Measurements from ENCODE around the gene PRKAG1.
A peak's percentile ranks its signal among the peaks of the same experiment; 100 is the strongest.

Gene PRKAG1

GRCh38 chr12:48972213-48972951 lies 46.2 kb downstream of the PRKAG1 start:
- Histone ChIP-seq H2AFZ (ENCODE audit: low read length) (no peak overlapping the region), H3K27ac (ENCODE audit: low read length) (no peak overlapping the region), H3K9me3 (replicated peaks; ENCODE audit: insufficient read depth, low read length) (no peaks in the 10 kb centered on the region), H3F3A (ENCODE audit: insufficient read depth, low read length) (no peaks in the 10 kb centered on the region), H3K4me3 (ENCODE audit: low read length) (no peak overlapping the region), H3K4me2 (ENCODE audit: low read depth, low read length) (peak overlapping the region; percentile 82; the same call in 1 of the 2 replicates), H3K4me1 (ENCODE audit: low read length) (peaks cover 6% of the 10 kb centered on the region), H3K36me3 (replicated peaks; ENCODE audit: insufficient read depth, low read length) (no peaks in the 10 kb centered on the region), H3K9me2 (replicated peaks; ENCODE audit: insufficient read depth, low read length) (no peaks in the 10 kb centered on the region), H3K27me3 (replicated peaks; ENCODE audit: insufficient read depth, low read length) (peaks cover 70% of the 10 kb centered on the region), H4K20me1 (ENCODE audit: insufficient read depth, low read length) (no peaks in the 10 kb centered on the region), H3K79me2 (ENCODE audit: low read length) (no peaks in the 10 kb centered on the region), H3K9ac (ENCODE audit: low read length) (no peak overlapping the region)
- TF ChIP-seq CTCF (IDR thresholded peaks at IDR 0.05; ENCODE audit: low read length), result no peak
- no peak for TF ChIP-seq EZH2phosphoT487 (IDR thresholded peaks at IDR 0.05; ENCODE audit: low read length)
- TF ChIP-seq EZH2 (optimal IDR thresholded peaks at IDR 0.05; ENCODE audit: low read depth, low read length), result no peak
- DNase-seq, result no peak

GRCh38 chr12:48970702-48971334 lies 47.8 kb downstream of the PRKAG1 start:
- Histone ChIP-seq H2AFZ (ENCODE audit: low read length) (no peak overlapping the region), H3K27ac (ENCODE audit: low read length) (no peak overlapping the region), H3K79me2 (ENCODE audit: low read length) (no peaks in the 10 kb centered on the region), H3F3A (ENCODE audit: insufficient read depth, low read length) (no peaks in the 10 kb centered on the region), H3K4me2 (ENCODE audit: low read depth, low read length) (peak overlapping the region; percentile 82; the same call in 1 of the 2 replicates), H3K9me3 (replicated peaks; ENCODE audit: insufficient read depth, low read length) (no peaks in the 10 kb centered on the region), H4K20me1 (ENCODE audit: insufficient read depth, low read length) (no peaks in the 10 kb centered on the region), H3K9ac (ENCODE audit: low read length) (no peak overlapping the region), H3K4me1 (ENCODE audit: low read length) (peaks cover 15% of the 10 kb centered on the region), H3K27me3 (replicated peaks; ENCODE audit: insufficient read depth, low read length) (peaks cover 58% of the 10 kb centered on the region), H3K4me3 (ENCODE audit: low read length) (peak overlapping the region; percentile 46; the same call in 1 of the 2 replicates), H3K36me3 (replicated peaks; ENCODE audit: insufficient read depth, low read length) (no peaks in the 10 kb centered on the region), H3K9me2 (replicated peaks; ENCODE audit: insufficient read depth, low read length) (no peaks in the 10 kb centered on the region)
- TF ChIP-seq EZH2phosphoT487 (IDR thresholded peaks at IDR 0.05; ENCODE audit: low read length), result no peak
- no peak for TF ChIP-seq EZH2 (optimal IDR thresholded peaks at IDR 0.05; ENCODE audit: low read depth, low read length)
- no peak for TF ChIP-seq CTCF (IDR thresholded peaks at IDR 0.05; ENCODE audit: low read length)
- no peak for DNase-seq

GRCh38 chr12:48969833-48970701 lies 48.5 kb downstream of the PRKAG1 start:
- no peaks in the 10 kb centered on the region for H3K9me3 ChIP-seq (replicated peaks; ENCODE audit: insufficient read depth, low read length)
- H3K4me2 ChIP-seq (ENCODE audit: low read depth, low read length), result peak overlapping the region; percentile 22; the same call in 1 of the 2 replicates
- no peaks in the 10 kb centered on the region for H4K20me1 ChIP-seq (ENCODE audit: insufficient read depth, low read length)
- H3K27me3 ChIP-seq (replicated peaks; ENCODE audit: insufficient read depth, low read length), result peaks cover 51% of the 10 kb centered on the region
- no peaks in the 10 kb centered on the region for H3K9me2 ChIP-seq (replicated peaks; ENCODE audit: insufficient read depth, low read length)
- no peak overlapping the region for H3K4me3 ChIP-seq (ENCODE audit: low read length)
- H3K4me1 ChIP-seq (ENCODE audit: low read length), result peaks cover 20% of the 10 kb centered on the region
- H3K27ac ChIP-seq (ENCODE audit: low read length), result no peak overlapping the region
- no peak overlapping the region for H3K9ac ChIP-seq (ENCODE audit: low read length)
- TF ChIP-seq CTCF (IDR thresholded peaks at IDR 0.05; ENCODE audit: low read length) (no peak), EZH2 (optimal IDR thresholded peaks at IDR 0.05; ENCODE audit: low read depth, low read length) (no peak), EZH2phosphoT487 (IDR thresholded peaks at IDR 0.05; ENCODE audit: low read length) (no peak)
- no peak for DNase-seq
- H2AFZ ChIP-seq (ENCODE audit: low read length), result no peak overlapping the region
- no peaks in the 10 kb centered on the region for H3F3A ChIP-seq (ENCODE audit: insufficient read depth, low read length)
- no peaks in the 10 kb centered on the region for H3K36me3 ChIP-seq (replicated peaks; ENCODE audit: insufficient read depth, low read length)
- H3K79me2 ChIP-seq (ENCODE audit: low read length), result no peaks in the 10 kb centered on the region
